HCT116 (cell line): Measurements from ENCODE around the gene ZNF552. TPM values are rescaled to one million over a fixed set of nuclear protein-coding genes. Genes with fewer than 3 reads are reported as not detected.

Experiments used
- ATAC-seq: fragments of 200-7000 bp; cut with Tn5 transposase; 2 replicates; pipeline ENCODE4 v1.9.1; 2020; ENCODE audit warnings: mild to moderate bottlenecking, moderate library complexity
- BruUV-seq: library from RNA; stranded (reverse); fragments of 400-500 nt; replicated peaks from 2 replicates; lab custom pipeline; 2021; lab: Mats Ljungman, UMichigan
- CTCF ChIA-PET: fragments of 300-600 bp; sonication (Branson Sonifier 250); formaldehyde crosslinking; loops from one replicate; lab custom pipeline; 2021; ENCODE audit warnings: antibody characterized with exemption; lab: Charles Lee
- POLR2A ChIA-PET: fragments of 300-600, 350-600 bp; sonication (Branson Sonifier 250); formaldehyde crosslinking; loops from one replicate; lab custom pipeline; 2021; ENCODE audit warnings: antibody characterized with exemption; lab: Charles Lee
- RAD21 ChIA-PET, 2 experiments: fragments of 300-600 bp; sonication (Branson Sonifier 250); formaldehyde crosslinking; loops; one replicate each; lab custom pipeline; 2023; ENCODE audit warnings: low total read pairs in 2 of 2; ENCODE audit not compliant: uncharacterized antibody in 2 of 2, unreplicated experiment in 2 of 2, low non-redundant PET in 1 of 2; lab: Charles Lee
- DNase-seq: peaks from one replicate; pipeline ENCODE4 v3.0.0-alpha.2; 2010; ENCODE audit warnings: low read depth, low spot score
- H2AFZ ChIP-seq: fragments of 200-600 bp; shearing (Covaris generic), sonication (generic); 2 replicates; pipeline ENCODE4 v1.6.1; 2017; ENCODE audit warnings: low read depth, mixed run types, mixed read lengths, antibody characterized with exemption, low read length; ENCODE audit not compliant: poor library complexity, severe bottlenecking
- H3K27ac ChIP-seq: 2 replicates; pipeline ENCODE4 v1.5.1; 2012; ENCODE audit warnings: low read depth, low read length
- H3K27me3 ChIP-seq: fragments of 200-600 bp; sonication (generic); 2 replicates; pipeline ENCODE4 v1.6.1; 2016; ENCODE audit warnings: mixed run types, low read length, mixed read lengths; ENCODE audit not compliant: insufficient read depth
- H3K36me3 ChIP-seq, 2 experiments: fragments of 200-500 bp in 1 of 2; fragments of 200-600 bp in 1 of 2; sonication (Bioruptor generic) in 1 of 2; sonication (generic) in 1 of 2; 2 replicates each; pipeline versions ENCODE4 v1.5.1 to v1.6.1; 2014 to 2016; ENCODE audit warnings: low read length in 2 of 2, inconsistent platforms in 1 of 2, mixed read lengths in 1 of 2, mixed run types in 1 of 2; ENCODE audit not compliant: insufficient read depth in 2 of 2, control insufficient read depth in 1 of 2
- H3K4me1 ChIP-seq, 2 experiments: fragments of 200-600 bp in 1 of 2; sonication (generic) in 1 of 2; 2 replicates each; pipeline versions ENCODE4 v1.5.1 to v1.6.1; 2012 to 2017; ENCODE audit warnings: low read length in 2 of 2, inconsistent platforms in 1 of 2, mild to moderate bottlenecking in 1 of 2, mixed read lengths in 1 of 2, mixed run types in 1 of 2, moderate library complexity in 1 of 2; ENCODE audit not compliant: insufficient read depth in 2 of 2, control insufficient read depth in 1 of 2
- H3K4me2 ChIP-seq: fragments of 200-600 bp; sonication (generic); 2 replicates; pipeline ENCODE4 v1.6.1; 2017; ENCODE audit warnings: mixed run types, low read length, mixed read lengths
- H3K4me3 ChIP-seq, 2 experiments: fragments of 200-600 bp in 1 of 2; sonication (generic) in 1 of 2; replicated peaks in 1 of 2; 2 replicates each; pipeline ENCODE4 v1.5.1; 2011 to 2016; ENCODE audit warnings: low read length in 2 of 2, control low read depth in 1 of 2, low read depth in 1 of 2, mild to moderate bottlenecking in 1 of 2, mixed read lengths in 1 of 2, mixed run types in 1 of 2
- H3K79me2 ChIP-seq: fragments of 200-600 bp; sonication (generic); 2 replicates; pipeline ENCODE4 v1.6.1; 2017; ENCODE audit warnings: mild to moderate bottlenecking, mixed run types, low read length, moderate library complexity, mixed read lengths; ENCODE audit not compliant: insufficient read depth
- H3K9ac ChIP-seq: fragments of 200-600 bp; sonication (generic); 2 replicates; pipeline ENCODE4 v1.6.1; 2016; ENCODE audit warnings: low read length, mixed read lengths
- H3K9me2 ChIP-seq: fragments of 200-600 bp; sonication (generic), shearing (Covaris generic); 2 replicates; pipeline ENCODE4 v1.6.1; 2017; ENCODE audit warnings: mixed run types, mild to moderate bottlenecking, moderate library complexity; ENCODE audit not compliant: insufficient read depth
- H3K9me3 ChIP-seq, 2 experiments: fragments of 200-500 bp in 1 of 2; fragments of 200-600 bp in 1 of 2; sonication (Bioruptor generic) in 1 of 2; sonication (generic) in 1 of 2; 2 replicates each; pipeline ENCODE4 v1.6.1; 2014 to 2017; ENCODE audit warnings: low read length in 2 of 2, mixed read lengths in 2 of 2, inconsistent platforms in 1 of 2, low read depth in 1 of 2, mild to moderate bottlenecking in 1 of 2, mixed run types in 1 of 2, moderate library complexity in 1 of 2; ENCODE audit not compliant: control insufficient read depth in 1 of 2, insufficient read depth in 1 of 2
- H4K20me1 ChIP-seq: fragments of 200-600 bp; sonication (generic), shearing (Covaris generic); 2 replicates; pipeline ENCODE4 v1.6.1; 2017; ENCODE audit warnings: mixed run types, mild to moderate bottlenecking, moderate library complexity; ENCODE audit not compliant: insufficient read depth
- ELF1 ChIP-seq: IDR thresholded peaks from 2 replicates; pipeline ENCODE4 v1.6.1; 2012; ENCODE audit warnings: low read depth, borderline replicate concordance
- EZH2 ChIP-seq: fragments of 200-600 bp; sonication (generic); IDR thresholded peaks from 2 replicates; pipeline ENCODE4 v1.6.1; 2017; ENCODE audit warnings: antibody characterized with exemption, mixed run types
- JUND ChIP-seq: IDR thresholded peaks from 2 replicates; pipeline ENCODE4 v1.6.1; 2012
- POLR2A ChIP-seq: IDR thresholded peaks from 2 replicates; pipeline ENCODE4 v1.7.0; 2011; ENCODE audit warnings: borderline replicate concordance; ENCODE audit not compliant: insufficient read depth, insufficient read length; ENCODE audit errors: extremely low read depth
- POLR2AphosphoS5 ChIP-seq: IDR thresholded peaks from 2 replicates; pipeline ENCODE4 v1.6.1; 2011; ENCODE audit warnings: mild to moderate bottlenecking, low read depth, low read length, moderate library complexity
- RAD21 ChIP-seq: IDR thresholded peaks from 2 replicates; pipeline ENCODE4 v1.6.1; 2012; ENCODE audit warnings: low read depth, mild to moderate bottlenecking
- SIN3A ChIP-seq: IDR thresholded peaks from 2 replicates; pipeline ENCODE4 v1.6.1; 2012; ENCODE audit warnings: low read depth
- SP1 ChIP-seq: IDR thresholded peaks from 2 replicates; pipeline ENCODE4 v1.6.1; 2012; ENCODE audit warnings: low read depth
- TCF7L2 ChIP-seq: IDR thresholded peaks from 2 replicates; pipeline ENCODE4 v1.7.0; 2011; ENCODE audit warnings: borderline replicate concordance, inconsistent platforms; ENCODE audit not compliant: insufficient read depth, insufficient read length; ENCODE audit errors: extremely low read depth
- YY1 ChIP-seq: IDR thresholded peaks from 2 replicates; pipeline ENCODE4 v1.6.1; 2011; ENCODE audit warnings: low read length, low read depth, moderate library complexity, mild to moderate bottlenecking; ENCODE audit not compliant: insufficient replicate concordance; ENCODE audit errors: extremely low read depth
- ZFX ChIP-seq: fragments of 450-650 bp; IDR thresholded peaks from 2 replicates; pipeline ENCODE4 v1.6.1; 2017
- ZNF274 ChIP-seq: fragments of 200-500 bp; sonication (Bioruptor generic); IDR thresholded peaks from 2 replicates; pipeline ENCODE4 v1.6.1; 2014; ENCODE audit warnings: mild to moderate bottlenecking, low read depth, low read length, inconsistent platforms
- intact Hi-C: fragments of 100-400 bp; cut with micrococcal nuclease; formaldehyde crosslinking; loops from 2 replicates; pipeline ENCODE4 v1.10.0; 2022
- total RNA-seq: library from RNA; stranded (reverse); gene quantifications from one replicate; pipeline ENCODE4 v1.2.1, GENCODE V29; 2021; ENCODE audit not compliant: unreplicated experiment
- TF ChIP-seq, protein P1 (sequence below): IDR thresholded peaks from 2 replicates; pipeline ENCODE4 v1.6.1; 2011; ENCODE audit warnings: mild to moderate bottlenecking, low read length, moderate library complexity; ENCODE audit not compliant: insufficient replicate concordance; ENCODE audit errors: extremely low read depth
- TF ChIP-seq, protein P2 (sequence below), 3 experiments: fragments of 200-600 bp in 1 of 3; sonication (generic) in 1 of 3; IDR thresholded peaks in 2 of 3; conservative IDR thresholded peaks in 1 of 3; 2 replicates each; pipeline ENCODE4 v1.5.1; 2012 to 2017; ENCODE audit warnings: low read depth in 2 of 3, low read length in 2 of 3, antibody characterized with exemption in 1 of 3, borderline replicate concordance in 1 of 3, control low read depth in 1 of 3, mild to moderate bottlenecking in 1 of 3, mixed read lengths in 1 of 3, mixed run types in 1 of 3, moderate library complexity in 1 of 3; ENCODE audit not compliant: insufficient read depth in 1 of 3
- TF ChIP-seq, protein P3 (sequence below): IDR thresholded peaks from 2 replicates; pipeline ENCODE4 v1.6.1; 2012
- TF ChIP-seq, protein P4 (sequence below): IDR thresholded peaks from 2 replicates; pipeline ENCODE4 v1.6.1; 2012

The ZNF552 gene
- total RNA-seq, 1 experiment from 2014 or later: 7.1 TPM

DNA sequence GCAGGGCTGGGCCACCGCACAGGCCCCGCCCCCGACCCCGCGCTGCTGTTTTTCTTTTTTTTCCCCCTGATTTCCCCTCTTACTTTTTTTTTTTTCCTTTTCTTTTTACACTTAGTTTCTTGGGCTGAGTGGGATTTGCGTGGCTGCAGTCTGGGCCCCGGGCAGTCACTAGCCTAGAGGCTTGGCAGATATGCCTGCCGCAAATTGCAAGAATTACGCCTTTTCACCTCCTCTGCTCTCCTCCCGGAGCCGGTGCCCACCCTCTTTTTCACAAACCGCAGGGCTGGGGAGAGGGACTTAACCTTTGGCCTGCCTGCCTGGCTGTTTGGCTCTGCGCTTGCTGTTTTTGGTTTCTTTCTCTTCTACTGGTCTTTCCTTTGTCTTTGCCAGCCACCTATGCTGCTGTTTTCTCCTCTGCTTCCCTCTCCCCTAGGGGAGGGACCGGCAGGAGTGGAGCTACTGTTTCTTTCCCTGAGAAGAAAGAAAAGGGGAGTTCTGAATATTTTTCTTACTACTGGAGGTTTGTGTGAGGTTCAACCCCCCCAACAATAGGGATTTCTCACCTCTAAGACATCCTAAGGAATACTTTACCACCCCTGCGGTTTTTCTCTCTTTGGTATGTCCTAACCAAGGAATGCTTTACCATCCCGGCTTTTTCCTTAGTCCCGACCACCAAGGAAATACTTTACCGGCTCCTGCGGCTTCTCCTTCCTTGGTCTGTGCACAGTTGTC is 11.0 kb downstream of the ZNF552 start:
- ATAC-seq: peak; percentile 73

More for the DNA sequence above, 11.0 kb downstream of the ZNF552 start:
- Histone ChIP-seq H3K27ac (peak overlapping the region; percentile 58), H3K9me3 (no peaks in the 10 kb centered on the region), H4K20me1 (no peaks in the 10 kb centered on the region), H2AFZ (no peak overlapping the region), H3K9ac (peak overlapping the region; percentile 59), H3K36me3 (peaks cover 11 to 13% of the 10 kb centered on the region in 2 experiments; a peak in 3 of 4 replicates), H3K4me1 (peaks cover 9 to 20% of the 10 kb centered on the region in 2 experiments; a peak in 3 of 4 replicates), H3K4me2 (peak overlapping the region; percentile 87), H3K4me3 (peak overlapping the region; percentile 55 to 61), H3K9me2 (no peaks in the 10 kb centered on the region), H3K27me3 (no peaks in the 10 kb centered on the region), H3K79me2 (no peaks in the 10 kb centered on the region)
- RAD21 ChIA-PET: no interaction called here
- no TSS peak for BruUV-seq
- POLR2A ChIA-PET: interaction anchor here (1.3 kb wide), 1 partner anchor 11 kb away, joined by 3 read pairs; no protein-coding TSS in a partner anchor
- CTCF ChIA-PET: no interaction called here
- intact Hi-C loops: loop anchor here (5.0 kb wide), 1 partner anchor 56 kb away; the partner anchor contains the start of gene ZNF776
- TF ChIP-seq, protein P1, sequence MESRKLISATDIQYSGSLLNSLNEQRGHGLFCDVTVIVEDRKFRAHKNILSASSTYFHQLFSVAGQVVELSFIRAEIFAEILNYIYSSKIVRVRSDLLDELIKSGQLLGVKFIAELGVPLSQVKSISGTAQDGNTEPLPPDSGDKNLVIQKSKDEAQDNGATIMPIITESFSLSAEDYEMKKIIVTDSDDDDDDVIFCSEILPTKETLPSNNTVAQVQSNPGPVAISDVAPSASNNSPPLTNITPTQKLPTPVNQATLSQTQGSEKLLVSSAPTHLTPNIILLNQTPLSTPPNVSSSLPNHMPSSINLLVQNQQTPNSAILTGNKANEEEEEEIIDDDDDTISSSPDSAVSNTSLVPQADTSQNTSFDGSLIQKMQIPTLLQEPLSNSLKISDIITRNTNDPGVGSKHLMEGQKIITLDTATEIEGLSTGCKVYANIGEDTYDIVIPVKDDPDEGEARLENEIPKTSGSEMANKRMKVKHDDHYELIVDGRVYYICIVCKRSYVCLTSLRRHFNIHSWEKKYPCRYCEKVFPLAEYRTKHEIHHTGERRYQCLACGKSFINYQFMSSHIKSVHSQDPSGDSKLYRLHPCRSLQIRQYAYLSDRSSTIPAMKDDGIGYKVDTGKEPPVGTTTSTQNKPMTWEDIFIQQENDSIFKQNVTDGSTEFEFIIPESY: no peak
- TF ChIP-seq YY1 (no peak), RAD21 (no peak), SP1 (no peak), ELF1 (no peak), SIN3A (no peak), ZFX (no peak), JUND (no peak), EZH2 (no peak), POLR2AphosphoS5 (no peak), POLR2A (no peak), TCF7L2 (no peak), ZNF274 (no peak)
- TF ChIP-seq, protein P2, sequence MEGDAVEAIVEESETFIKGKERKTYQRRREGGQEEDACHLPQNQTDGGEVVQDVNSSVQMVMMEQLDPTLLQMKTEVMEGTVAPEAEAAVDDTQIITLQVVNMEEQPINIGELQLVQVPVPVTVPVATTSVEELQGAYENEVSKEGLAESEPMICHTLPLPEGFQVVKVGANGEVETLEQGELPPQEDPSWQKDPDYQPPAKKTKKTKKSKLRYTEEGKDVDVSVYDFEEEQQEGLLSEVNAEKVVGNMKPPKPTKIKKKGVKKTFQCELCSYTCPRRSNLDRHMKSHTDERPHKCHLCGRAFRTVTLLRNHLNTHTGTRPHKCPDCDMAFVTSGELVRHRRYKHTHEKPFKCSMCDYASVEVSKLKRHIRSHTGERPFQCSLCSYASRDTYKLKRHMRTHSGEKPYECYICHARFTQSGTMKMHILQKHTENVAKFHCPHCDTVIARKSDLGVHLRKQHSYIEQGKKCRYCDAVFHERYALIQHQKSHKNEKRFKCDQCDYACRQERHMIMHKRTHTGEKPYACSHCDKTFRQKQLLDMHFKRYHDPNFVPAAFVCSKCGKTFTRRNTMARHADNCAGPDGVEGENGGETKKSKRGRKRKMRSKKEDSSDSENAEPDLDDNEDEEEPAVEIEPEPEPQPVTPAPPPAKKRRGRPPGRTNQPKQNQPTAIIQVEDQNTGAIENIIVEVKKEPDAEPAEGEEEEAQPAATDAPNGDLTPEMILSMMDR (IDR thresholded peaks at IDR 0.05 in 2 of 3, conservative IDR thresholded peaks at IDR 0.05 in 1 of 3; ENCODE audit: borderline replicate concordance in 1 of 3, insufficient read depth in 1 of 3, low read depth in 2 of 3, low read length in 2 of 3): no peak
- TF ChIP-seq, protein P3, sequence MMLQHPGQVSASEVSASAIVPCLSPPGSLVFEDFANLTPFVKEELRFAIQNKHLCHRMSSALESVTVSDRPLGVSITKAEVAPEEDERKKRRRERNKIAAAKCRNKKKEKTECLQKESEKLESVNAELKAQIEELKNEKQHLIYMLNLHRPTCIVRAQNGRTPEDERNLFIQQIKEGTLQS: no peak
- TF ChIP-seq, protein P4, sequence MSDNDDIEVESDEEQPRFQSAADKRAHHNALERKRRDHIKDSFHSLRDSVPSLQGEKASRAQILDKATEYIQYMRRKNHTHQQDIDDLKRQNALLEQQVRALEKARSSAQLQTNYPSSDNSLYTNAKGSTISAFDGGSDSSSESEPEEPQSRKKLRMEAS: no peak
- peak; percentile 12 for DNase-seq
